ENCODE results near the gene APH1B.

DNA sequence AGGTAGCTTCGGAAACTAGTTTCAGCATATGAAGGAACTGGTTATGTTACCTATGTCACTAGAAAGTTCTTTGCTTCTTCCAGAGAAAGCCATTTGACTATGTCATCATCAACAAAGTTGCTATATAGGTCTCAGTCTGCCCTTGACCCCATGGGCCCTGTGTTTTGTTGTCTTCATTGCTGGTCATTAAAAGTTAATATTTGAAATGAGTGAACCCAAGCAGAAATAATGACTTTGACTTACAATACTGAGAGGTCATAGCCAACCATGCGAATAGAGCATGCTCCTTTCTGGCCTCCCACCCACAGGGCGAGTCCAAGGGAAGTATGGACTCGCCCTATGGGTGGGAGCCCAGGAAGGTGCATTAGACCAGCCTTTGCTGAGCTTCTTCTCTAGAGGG lies 40.9 kb downstream of the APH1B start:
- TF ChIP-seq, protein P1, sequence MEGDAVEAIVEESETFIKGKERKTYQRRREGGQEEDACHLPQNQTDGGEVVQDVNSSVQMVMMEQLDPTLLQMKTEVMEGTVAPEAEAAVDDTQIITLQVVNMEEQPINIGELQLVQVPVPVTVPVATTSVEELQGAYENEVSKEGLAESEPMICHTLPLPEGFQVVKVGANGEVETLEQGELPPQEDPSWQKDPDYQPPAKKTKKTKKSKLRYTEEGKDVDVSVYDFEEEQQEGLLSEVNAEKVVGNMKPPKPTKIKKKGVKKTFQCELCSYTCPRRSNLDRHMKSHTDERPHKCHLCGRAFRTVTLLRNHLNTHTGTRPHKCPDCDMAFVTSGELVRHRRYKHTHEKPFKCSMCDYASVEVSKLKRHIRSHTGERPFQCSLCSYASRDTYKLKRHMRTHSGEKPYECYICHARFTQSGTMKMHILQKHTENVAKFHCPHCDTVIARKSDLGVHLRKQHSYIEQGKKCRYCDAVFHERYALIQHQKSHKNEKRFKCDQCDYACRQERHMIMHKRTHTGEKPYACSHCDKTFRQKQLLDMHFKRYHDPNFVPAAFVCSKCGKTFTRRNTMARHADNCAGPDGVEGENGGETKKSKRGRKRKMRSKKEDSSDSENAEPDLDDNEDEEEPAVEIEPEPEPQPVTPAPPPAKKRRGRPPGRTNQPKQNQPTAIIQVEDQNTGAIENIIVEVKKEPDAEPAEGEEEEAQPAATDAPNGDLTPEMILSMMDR (IDR thresholded peaks at IDR 0.05): no peak
- TF ChIP-seq POLR2AphosphoS5 (IDR thresholded peaks at IDR 0.05; ENCODE audit: insufficient read depth in 1 of 2, low read depth in 1 of 2): no peak
- no peak for TF ChIP-seq POLR2A (IDR thresholded peaks at IDR 0.05)
